Activated naive CD8-positive, alpha-beta T cell (primary cell): ENCODE data around the gene CPSF7.
"Not testable (repeated sequence)": the region's sequence is repeated elsewhere in the genome, so short reads cannot be mapped to it uniquely, and the experiment has no call there.

Experiments
- H3K27ac Mint-ChIP-seq: one replicate; pipeline ENCODE4 v1.8.0; 2021; ENCODE audit warnings: mixed read lengths
- H3K27me3 Mint-ChIP-seq: one replicate; pipeline ENCODE4 v1.8.0; 2021; ENCODE audit warnings: mixed read lengths
- H3K36me3 Mint-ChIP-seq: one replicate; pipeline ENCODE4 v1.8.0; 2021; ENCODE audit warnings: mixed read lengths
- H3K4me1 Mint-ChIP-seq: one replicate; pipeline ENCODE4 v1.8.0; 2021; ENCODE audit warnings: low read depth, mixed read lengths
- H3K4me3 Mint-ChIP-seq: one replicate; pipeline ENCODE4 v1.8.0; 2021; ENCODE audit warnings: mild to moderate bottlenecking, mixed read lengths
- H3K9me3 Mint-ChIP-seq: one replicate; pipeline ENCODE4 v1.8.0; 2021; ENCODE audit warnings: low read depth, mixed read lengths

CPSF7 gene

GRCh38 chr11:61383859-61384258, 45.9 kb downstream of the CPSF7 start:
- not testable (repeated sequence) for H3K4me3 Mint-ChIP-seq, H3K36me3 Mint-ChIP-seq, H3K27ac Mint-ChIP-seq, H3K27me3 Mint-ChIP-seq, H3K9me3 Mint-ChIP-seq, H3K4me1 Mint-ChIP-seq

GRCh38 chr11:61380884-61381283, 48.9 kb downstream of the CPSF7 start:
- H3K27me3 Mint-ChIP-seq: no peaks in the 10 kb centered on the region
- no peak overlapping the region for H3K27ac Mint-ChIP-seq
- H3K4me1 Mint-ChIP-seq: peaks cover 9% of the 10 kb centered on the region
- H3K36me3 Mint-ChIP-seq: peaks cover 5% of the 10 kb centered on the region
- H3K4me3 Mint-ChIP-seq: no peak overlapping the region
- no peaks in the 10 kb centered on the region for H3K9me3 Mint-ChIP-seq

GRCh38 chr11:61378713-61379313, 51.0 kb downstream of the CPSF7 start:
- H3K4me1 Mint-ChIP-seq: no peaks in the 10 kb centered on the region
- H3K9me3 Mint-ChIP-seq: no peaks in the 10 kb centered on the region
- H3K27ac Mint-ChIP-seq: no peak overlapping the region
- no peak overlapping the region for H3K4me3 Mint-ChIP-seq
- peaks cover 8% of the 10 kb centered on the region for H3K36me3 Mint-ChIP-seq
- H3K27me3 Mint-ChIP-seq: no peaks in the 10 kb centered on the region

GRCh38 chr11:61377461-61378160, 52.2 kb downstream of the CPSF7 start:
- no peaks in the 10 kb centered on the region for H3K27me3 Mint-ChIP-seq
- H3K4me3 Mint-ChIP-seq: no peak overlapping the region
- peak overlapping the region; percentile 10 for H3K27ac Mint-ChIP-seq
- H3K4me1 Mint-ChIP-seq: no peaks in the 10 kb centered on the region
- peaks cover 8% of the 10 kb centered on the region for H3K36me3 Mint-ChIP-seq
- no peaks in the 10 kb centered on the region for H3K9me3 Mint-ChIP-seq

GRCh38 chr11:61375761-61376108, 54.0 kb downstream of the CPSF7 start:
- no peak overlapping the region for H3K27ac Mint-ChIP-seq

GRCh38 chr11:61372659-61373420, 56.9 kb downstream of the CPSF7 start:
- peaks cover 1% of the 10 kb centered on the region for H3K4me1 Mint-ChIP-seq
- no peak overlapping the region for H3K4me3 Mint-ChIP-seq
- no peak overlapping the region for H3K27ac Mint-ChIP-seq
- no peaks in the 10 kb centered on the region for H3K9me3 Mint-ChIP-seq
- H3K36me3 Mint-ChIP-seq: peaks cover 8% of the 10 kb centered on the region
- no peaks in the 10 kb centered on the region for H3K27me3 Mint-ChIP-seq

More at GRCh38 chr11:61375761-61376108, 54.0 kb downstream of the CPSF7 start:
- H3K27me3 Mint-ChIP-seq: no peaks in the 10 kb centered on the region
- H3K4me3 Mint-ChIP-seq: no peak overlapping the region
- peaks cover 8% of the 10 kb centered on the region for H3K36me3 Mint-ChIP-seq
- no peaks in the 10 kb centered on the region for H3K4me1 Mint-ChIP-seq
- no peaks in the 10 kb centered on the region for H3K9me3 Mint-ChIP-seq

GRCh38 chr11:61370349-61371005, 59.3 kb downstream of the CPSF7 start:
- Mint-ChIP-seq H3K4me3 (no peak overlapping the region), H3K4me1 (peaks cover 1% of the 10 kb centered on the region), H3K27ac (no peak overlapping the region), H3K9me3 (no peaks in the 10 kb centered on the region), H3K27me3 (no peaks in the 10 kb centered on the region), H3K36me3 (peaks cover 3% of the 10 kb centered on the region)

- no peaks in the 10 kb centered on the region for H3K36me3 Mint-ChIP-seq
- no peaks in the 10 kb centered on the region for H3K9me3 Mint-ChIP-seq
- H3K4me1 Mint-ChIP-seq: peaks cover 1% of the 10 kb centered on the region
- no peaks in the 10 kb centered on the region for H3K27me3 Mint-ChIP-seq
- no peak overlapping the region for H3K4me3 Mint-ChIP-seq
- no peak overlapping the region for H3K27ac Mint-ChIP-seq
These were observed 60.1 kb downstream of the CPSF7 start for GRCh38 chr11:61369372-61370348.

GRCh38 chr11:61368646-61369045, 61.1 kb downstream of the CPSF7 start:
- H3K9me3 Mint-ChIP-seq: no peaks in the 10 kb centered on the region
- no peak overlapping the region for H3K4me3 Mint-ChIP-seq
- peak overlapping the region; percentile 22 for H3K27ac Mint-ChIP-seq
- H3K36me3 Mint-ChIP-seq: no peaks in the 10 kb centered on the region
- no peaks in the 10 kb centered on the region for H3K27me3 Mint-ChIP-seq
- H3K4me1 Mint-ChIP-seq: peaks cover 3% of the 10 kb centered on the region

- Mint-ChIP-seq H3K36me3 (no peaks in the 10 kb centered on the region), H3K4me3 (no peak overlapping the region), H3K27ac (no peak overlapping the region), H3K27me3 (no peaks in the 10 kb centered on the region), H3K4me1 (peaks cover 13% of the 10 kb centered on the region), H3K9me3 (no peaks in the 10 kb centered on the region)
These were observed 62.4 kb downstream of the CPSF7 start for GRCh38 chr11:61367406-61367805.

GRCh38 chr11:61364012-61364675, 65.6 kb downstream of the CPSF7 start:
- Mint-ChIP-seq H3K9me3 (no peaks in the 10 kb centered on the region), H3K4me3 (peak overlapping the region; percentile 98), H3K36me3 (no peaks in the 10 kb centered on the region), H3K27ac (peak overlapping the region; percentile 98), H3K4me1 (peaks cover 29% of the 10 kb centered on the region), H3K27me3 (no peaks in the 10 kb centered on the region)

GRCh38 chr11:61362542-61362875, 67.3 kb downstream of the CPSF7 start:
- Mint-ChIP-seq H3K9me3 (no peaks in the 10 kb centered on the region), H3K4me3 (peak overlapping the region; percentile 98), H3K36me3 (no peaks in the 10 kb centered on the region), H3K4me1 (peaks cover 32% of the 10 kb centered on the region), H3K27me3 (no peaks in the 10 kb centered on the region), H3K27ac (peak overlapping the region; percentile 98)

- Mint-ChIP-seq H3K27ac (peak within 1 kb of the TSS; percentile 98), H3K9me3 (no peaks in the 10 kb centered on the region), H3K4me1 (peaks cover 34% of the 10 kb centered on the region), H3K36me3 (no peaks in the 10 kb centered on the region), H3K27me3 (no peaks in the 10 kb centered on the region), H3K4me3 (peak within 1 kb of the TSS; percentile 98)
These were observed 67.8 kb downstream of the CPSF7 start, which contains the start of the genes CYB561A3 and TMEM138 for GRCh38 chr11:61361741-61362541. CYB561A3 (minus strand) TSS chr11:61361882; CDS start chr11:61356713, 5,169 bp downstream. TMEM138 (plus strand) TSS chr11:61362374; CDS start chr11:61364391, 2,017 bp downstream.
